HCT116 (cell line): ENCODE measurements around the gene IGSF21.

Source experiments
- ATF3 ChIP-seq: IDR thresholded peaks from 2 replicates; pipeline ENCODE4 v1.6.1; 2012
- CEBPB ChIP-seq: IDR thresholded peaks from 2 replicates; pipeline ENCODE4 v1.6.1; 2012; ENCODE audit warnings: low read depth
- EZH2 ChIP-seq: fragments of 200-600 bp; sonication (generic); IDR thresholded peaks from 2 replicates; pipeline ENCODE4 v1.6.1; 2017; ENCODE audit warnings: antibody characterized with exemption, mixed run types
- JUND ChIP-seq: IDR thresholded peaks from 2 replicates; pipeline ENCODE4 v1.6.1; 2012
- POLR2A ChIP-seq: IDR thresholded peaks from 2 replicates; pipeline ENCODE4 v1.7.0; 2011; ENCODE audit warnings: borderline replicate concordance; ENCODE audit not compliant: insufficient read depth, insufficient read length; ENCODE audit errors: extremely low read depth
- POLR2AphosphoS5 ChIP-seq: IDR thresholded peaks from 2 replicates; pipeline ENCODE4 v1.6.1; 2011; ENCODE audit warnings: mild to moderate bottlenecking, low read depth, low read length, moderate library complexity
- RAD21 ChIP-seq: IDR thresholded peaks from 2 replicates; pipeline ENCODE4 v1.6.1; 2012; ENCODE audit warnings: low read depth, mild to moderate bottlenecking
- YY1 ChIP-seq: IDR thresholded peaks from 2 replicates; pipeline ENCODE4 v1.6.1; 2011; ENCODE audit warnings: low read length, low read depth, moderate library complexity, mild to moderate bottlenecking; ENCODE audit not compliant: insufficient replicate concordance; ENCODE audit errors: extremely low read depth
- ZBTB33 ChIP-seq: IDR thresholded peaks from 2 replicates; pipeline ENCODE4 v1.6.1; 2011; ENCODE audit warnings: mild to moderate bottlenecking, low read length, moderate library complexity; ENCODE audit not compliant: insufficient replicate concordance; ENCODE audit errors: extremely low read depth
- ZFX ChIP-seq: fragments of 450-650 bp; IDR thresholded peaks from 2 replicates; pipeline ENCODE4 v1.6.1; 2017
- ZNF274 ChIP-seq: fragments of 200-500 bp; sonication (Bioruptor generic); IDR thresholded peaks from 2 replicates; pipeline ENCODE4 v1.6.1; 2014; ENCODE audit warnings: mild to moderate bottlenecking, low read depth, low read length, inconsistent platforms
- TF ChIP-seq, protein P1 (sequence below), 3 experiments: fragments of 200-600 bp in 1 of 3; sonication (generic) in 1 of 3; IDR thresholded peaks in 2 of 3; conservative IDR thresholded peaks in 1 of 3; 2 replicates each; pipeline ENCODE4 v1.5.1; 2012 to 2017; ENCODE audit warnings: low read depth in 2 of 3, low read length in 2 of 3, antibody characterized with exemption in 1 of 3, borderline replicate concordance in 1 of 3, control low read depth in 1 of 3, mild to moderate bottlenecking in 1 of 3, mixed read lengths in 1 of 3, mixed run types in 1 of 3, moderate library complexity in 1 of 3; ENCODE audit not compliant: insufficient read depth in 1 of 3

DNA sequence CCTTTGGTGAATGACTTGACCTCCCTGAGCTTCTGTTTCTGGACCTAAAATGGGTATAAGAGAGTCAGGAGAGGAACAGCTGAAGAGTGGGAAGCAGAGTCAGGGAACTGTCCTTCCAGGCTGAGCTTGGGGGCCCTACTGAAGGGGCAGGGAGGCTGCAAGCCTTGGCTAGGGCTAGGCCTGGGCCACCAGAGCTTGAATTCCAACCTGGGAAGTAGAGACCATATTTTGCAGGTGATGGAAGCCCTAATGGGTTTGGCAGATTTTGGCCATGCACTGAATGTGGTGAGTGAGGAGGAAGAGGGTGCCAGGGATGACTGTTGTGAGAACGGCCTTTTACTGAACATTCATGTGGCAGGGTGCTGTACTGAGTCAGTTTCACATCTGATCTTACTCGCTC is 303.7 kb downstream of the IGSF21 start:
- TF ChIP-seq POLR2A (no peak), ZBTB33 (no peak), ZNF274 (no peak), EZH2 (no peak), RAD21 (no peak), ZFX (no peak), POLR2AphosphoS5 (no peak), JUND (no peak), CEBPB (no peak), YY1 (no peak), ATF3 (no peak)
- TF ChIP-seq, protein P1, sequence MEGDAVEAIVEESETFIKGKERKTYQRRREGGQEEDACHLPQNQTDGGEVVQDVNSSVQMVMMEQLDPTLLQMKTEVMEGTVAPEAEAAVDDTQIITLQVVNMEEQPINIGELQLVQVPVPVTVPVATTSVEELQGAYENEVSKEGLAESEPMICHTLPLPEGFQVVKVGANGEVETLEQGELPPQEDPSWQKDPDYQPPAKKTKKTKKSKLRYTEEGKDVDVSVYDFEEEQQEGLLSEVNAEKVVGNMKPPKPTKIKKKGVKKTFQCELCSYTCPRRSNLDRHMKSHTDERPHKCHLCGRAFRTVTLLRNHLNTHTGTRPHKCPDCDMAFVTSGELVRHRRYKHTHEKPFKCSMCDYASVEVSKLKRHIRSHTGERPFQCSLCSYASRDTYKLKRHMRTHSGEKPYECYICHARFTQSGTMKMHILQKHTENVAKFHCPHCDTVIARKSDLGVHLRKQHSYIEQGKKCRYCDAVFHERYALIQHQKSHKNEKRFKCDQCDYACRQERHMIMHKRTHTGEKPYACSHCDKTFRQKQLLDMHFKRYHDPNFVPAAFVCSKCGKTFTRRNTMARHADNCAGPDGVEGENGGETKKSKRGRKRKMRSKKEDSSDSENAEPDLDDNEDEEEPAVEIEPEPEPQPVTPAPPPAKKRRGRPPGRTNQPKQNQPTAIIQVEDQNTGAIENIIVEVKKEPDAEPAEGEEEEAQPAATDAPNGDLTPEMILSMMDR (IDR thresholded peaks at IDR 0.05 in 2 of 3, conservative IDR thresholded peaks at IDR 0.05 in 1 of 3; ENCODE audit: borderline replicate concordance in 1 of 3, insufficient read depth in 1 of 3, low read depth in 2 of 3, low read length in 2 of 3) = no peak
